NB4 (cell line): ENCODE measurements around the gene MACROD2.

ENCODE experiments used
- MYC ChIP-seq: IDR thresholded peaks from 2 replicates; pipeline ENCODE4 v1.6.1; 2011; ENCODE audit warnings: low read depth, low read length
- POLR2A ChIP-seq: IDR thresholded peaks from 2 replicates; pipeline ENCODE4 v1.6.1; 2011; ENCODE audit warnings: mild to moderate bottlenecking; ENCODE audit not compliant: insufficient read length; ENCODE audit errors: extremely low read depth
- TF ChIP-seq, protein P1 (sequence below): IDR thresholded peaks from one replicate; pipeline ENCODE4 v1.5.1; 2012; ENCODE audit warnings: low read depth, low read length
- TF ChIP-seq, protein P2 (sequence below): IDR thresholded peaks from 2 replicates; pipeline ENCODE4 v1.6.1; 2011; ENCODE audit warnings: low read depth, low read length

DNA sequence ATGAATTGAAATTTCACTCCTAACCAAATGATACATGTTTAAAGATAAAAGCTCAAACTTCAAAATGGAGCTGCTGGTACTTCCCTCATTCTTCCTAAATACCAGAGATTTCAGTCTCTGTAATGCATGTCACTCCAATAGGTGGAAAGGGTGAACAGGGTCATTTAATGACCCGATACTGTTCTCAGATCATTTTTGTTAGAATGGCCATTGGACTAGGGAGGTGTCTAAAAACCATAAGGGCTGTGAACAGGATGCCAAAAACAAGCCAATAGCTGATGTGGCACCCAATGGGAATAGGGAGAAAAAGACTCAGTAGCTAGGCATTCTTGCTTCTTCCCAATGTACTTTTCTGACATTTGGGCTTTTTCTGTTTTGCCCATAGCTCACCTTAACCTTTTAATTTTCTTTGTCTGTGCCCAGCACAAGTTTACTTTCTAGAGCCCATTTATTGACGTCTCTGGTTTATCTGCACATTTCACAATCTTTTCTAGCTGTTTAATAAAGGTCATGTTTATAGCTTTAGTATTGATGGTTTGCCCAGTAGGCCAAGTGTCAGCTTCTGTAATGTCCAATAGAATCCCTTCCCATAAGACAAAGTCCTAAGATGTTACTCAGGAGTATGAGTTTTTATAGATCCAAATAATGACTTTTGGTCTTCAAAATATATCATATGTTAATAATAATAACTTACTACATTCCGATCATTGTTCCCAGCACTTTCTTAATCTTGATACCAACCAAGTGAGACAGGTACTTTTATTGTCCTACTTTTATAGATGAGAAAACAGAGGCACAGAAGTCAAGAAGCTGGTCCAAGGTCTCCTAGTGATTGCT is 366.4 kb downstream of the MACROD2 start:
- TF ChIP-seq, protein P1, sequence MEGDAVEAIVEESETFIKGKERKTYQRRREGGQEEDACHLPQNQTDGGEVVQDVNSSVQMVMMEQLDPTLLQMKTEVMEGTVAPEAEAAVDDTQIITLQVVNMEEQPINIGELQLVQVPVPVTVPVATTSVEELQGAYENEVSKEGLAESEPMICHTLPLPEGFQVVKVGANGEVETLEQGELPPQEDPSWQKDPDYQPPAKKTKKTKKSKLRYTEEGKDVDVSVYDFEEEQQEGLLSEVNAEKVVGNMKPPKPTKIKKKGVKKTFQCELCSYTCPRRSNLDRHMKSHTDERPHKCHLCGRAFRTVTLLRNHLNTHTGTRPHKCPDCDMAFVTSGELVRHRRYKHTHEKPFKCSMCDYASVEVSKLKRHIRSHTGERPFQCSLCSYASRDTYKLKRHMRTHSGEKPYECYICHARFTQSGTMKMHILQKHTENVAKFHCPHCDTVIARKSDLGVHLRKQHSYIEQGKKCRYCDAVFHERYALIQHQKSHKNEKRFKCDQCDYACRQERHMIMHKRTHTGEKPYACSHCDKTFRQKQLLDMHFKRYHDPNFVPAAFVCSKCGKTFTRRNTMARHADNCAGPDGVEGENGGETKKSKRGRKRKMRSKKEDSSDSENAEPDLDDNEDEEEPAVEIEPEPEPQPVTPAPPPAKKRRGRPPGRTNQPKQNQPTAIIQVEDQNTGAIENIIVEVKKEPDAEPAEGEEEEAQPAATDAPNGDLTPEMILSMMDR = no peak
- TF ChIP-seq POLR2A (no peak), MYC (no peak)
- TF ChIP-seq, protein P2, sequence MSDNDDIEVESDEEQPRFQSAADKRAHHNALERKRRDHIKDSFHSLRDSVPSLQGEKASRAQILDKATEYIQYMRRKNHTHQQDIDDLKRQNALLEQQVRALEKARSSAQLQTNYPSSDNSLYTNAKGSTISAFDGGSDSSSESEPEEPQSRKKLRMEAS = no peak
